Measurements from ENCODE around the gene GYS1. TPM values are rescaled to one million over a fixed set of nuclear protein-coding genes. Genes with fewer than 3 reads are reported as not detected.
"Not testable (repeated sequence)": the region's sequence is repeated elsewhere in the genome, so short reads cannot be mapped to it uniquely, and the experiment has no call there.

The GYS1 gene
- total and polyA plus RNA-seq, 10 of the 15 experiments (the other 5 are each of a cell fraction or from before 2014, with no cell fraction given), result 3.7 to 62.0 (median 37.3) TPM

DNA sequence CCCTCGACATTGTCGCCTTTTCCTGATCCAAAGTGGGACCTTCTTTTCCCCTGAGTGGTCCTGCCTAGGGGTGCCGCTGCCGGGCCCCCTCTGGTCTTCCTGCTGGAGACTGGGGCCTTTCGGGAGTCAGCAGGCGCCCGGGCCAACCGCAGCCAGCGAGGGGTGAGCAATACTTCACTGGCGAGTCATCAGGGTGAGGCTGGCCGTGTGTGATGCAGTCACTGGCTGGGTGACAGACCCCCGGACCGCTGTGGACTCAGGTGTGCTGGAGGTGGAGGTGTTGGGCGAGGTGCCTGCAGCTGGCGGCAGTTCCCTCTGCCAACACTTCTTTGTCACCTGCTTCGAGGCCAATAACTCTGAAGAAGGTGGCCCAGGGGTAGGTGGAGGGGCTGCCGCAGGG is 49.1 kb upstream of the GYS1 start (continued):
- TF ChIP-seq GABPA (IDR thresholded peaks at IDR 0.05; ENCODE audit: low read depth), result no peak

DNA sequence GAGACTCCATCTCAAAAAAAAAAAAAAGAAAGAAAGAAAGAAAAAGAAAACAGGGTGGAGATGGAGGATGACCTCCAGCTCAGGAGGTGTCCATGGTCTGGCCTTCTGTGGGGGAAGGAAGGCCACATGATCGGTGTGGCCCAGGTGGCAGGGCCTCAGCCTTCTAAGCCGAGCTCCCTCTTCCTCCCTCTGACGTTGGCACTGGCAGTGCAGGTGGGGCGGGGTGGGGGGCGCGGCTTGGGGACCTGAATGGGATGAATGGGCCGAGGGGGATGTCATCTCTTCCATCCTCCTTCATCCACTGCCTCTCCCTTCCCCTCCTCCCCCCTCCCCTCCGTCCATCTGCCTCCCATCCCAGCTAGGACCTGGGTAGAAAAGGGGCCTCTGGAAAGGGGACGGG is 46.6 kb upstream of the GYS1 start:
- H3K36me3 ChIP-seq (ENCODE audit: control insufficient read depth in 2 of 2, insufficient read depth in 2 of 2, low read length in 1 of 2); FAIRE-seq; BruUV-seq (replicated peaks); H3K79me2 ChIP-seq (ENCODE audit: control insufficient read depth, insufficient read depth, low read length); intact Hi-C loops (cut with micrococcal nuclease; ENCODE audit: unreplicated experiment); H3K27ac ChIP-seq (ENCODE audit: control insufficient read depth, insufficient read depth); H3K4me2 ChIP-seq (ENCODE audit: control insufficient read depth, insufficient read depth); RAD21 ChIA-PET (ENCODE audit: unreplicated experiment); H4K20me1 ChIP-seq (ENCODE audit: control insufficient read depth, insufficient read depth); H3K9ac ChIP-seq (ENCODE audit: control insufficient read depth, insufficient read depth, low read length); ATAC-seq; CTCF ChIA-PET; DNase-seq (ENCODE audit: low read depth, low spot score); H2AFZ ChIP-seq (ENCODE audit: control insufficient read depth, low read depth, low read length); H3K4me1 ChIP-seq (ENCODE audit: control insufficient read depth, insufficient read depth, low read length); H3K27me3 ChIP-seq (replicated peaks in 1 of 2; ENCODE audit: control insufficient read depth in 2 of 2, insufficient read depth in 2 of 2, low read length in 1 of 2); POLR2A ChIA-PET; H3K4me3 ChIP-seq; SMC1A ChIA-PET (ENCODE audit: uncharacterized antibody, unreplicated experiment); H3K9me3 ChIP-seq (replicated peaks; ENCODE audit: control insufficient read depth, insufficient read depth, low read length); in situ Hi-C loops (cut with MboI): not testable (repeated sequence)
- WGBS (ENCODE audit: insufficient coverage, insufficient replicate concordance, low lambda C conversion rate, missing lambda C conversion rate), result 13% methylated on average over 7 of the region's 9 CpGs

DNA sequence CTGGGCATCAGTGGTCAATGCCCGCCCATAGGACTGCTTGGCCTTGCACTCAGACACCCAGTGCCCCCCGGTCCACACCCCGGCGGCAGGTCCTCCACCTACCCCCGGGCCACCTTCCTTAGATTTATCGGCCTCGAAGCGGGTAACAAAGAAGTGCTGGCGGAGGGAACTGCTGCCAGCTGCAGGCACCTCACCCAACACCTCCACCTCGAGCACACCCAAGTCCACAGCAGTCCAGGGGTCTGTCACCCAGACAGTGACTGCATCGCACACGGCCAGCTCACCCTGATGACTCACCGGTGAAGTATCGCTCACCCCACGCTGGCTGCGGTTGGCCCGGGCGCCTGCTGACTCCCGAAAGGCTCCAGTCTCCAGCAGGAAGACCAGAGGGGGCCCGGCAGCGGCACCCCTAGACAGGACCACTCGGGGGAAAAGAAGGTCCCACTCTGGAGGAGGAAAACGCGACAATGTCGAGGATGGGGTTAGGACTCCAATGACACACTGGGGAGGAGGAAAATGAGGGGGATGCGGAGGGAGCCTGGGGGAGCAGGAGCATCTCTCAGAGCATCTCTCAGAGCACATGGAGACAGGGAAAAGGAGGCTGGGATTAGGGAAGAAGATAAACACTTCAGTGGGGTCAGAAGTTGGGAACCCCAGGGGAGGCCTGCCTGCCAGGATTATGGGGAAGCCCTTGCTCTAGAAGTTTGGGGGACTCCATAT is 45.6 kb upstream of the GYS1 start:
- H3K9me3 ChIP-seq (replicated peaks; ENCODE audit: control insufficient read depth, insufficient read depth, low read length); CTCF ChIA-PET; H3K4me1 ChIP-seq (ENCODE audit: control insufficient read depth, insufficient read depth, low read length); SMC1A ChIA-PET (ENCODE audit: uncharacterized antibody, unreplicated experiment); H3K79me2 ChIP-seq (ENCODE audit: control insufficient read depth, insufficient read depth, low read length); H3K36me3 ChIP-seq (ENCODE audit: control insufficient read depth in 2 of 2, insufficient read depth in 2 of 2, low read length in 1 of 2); BruUV-seq (replicated peaks); H3K4me3 ChIP-seq; DNase-seq (ENCODE audit: low read depth, low spot score); RAD21 ChIA-PET (ENCODE audit: unreplicated experiment); ATAC-seq; intact Hi-C loops (cut with micrococcal nuclease; ENCODE audit: unreplicated experiment); H3K27me3 ChIP-seq (replicated peaks in 1 of 2; ENCODE audit: control insufficient read depth in 2 of 2, insufficient read depth in 2 of 2, low read length in 1 of 2); H3K27ac ChIP-seq (ENCODE audit: control insufficient read depth, insufficient read depth); H3K9ac ChIP-seq (ENCODE audit: control insufficient read depth, insufficient read depth, low read length); H4K20me1 ChIP-seq (ENCODE audit: control insufficient read depth, insufficient read depth); H2AFZ ChIP-seq (ENCODE audit: control insufficient read depth, low read depth, low read length); POLR2A ChIA-PET; FAIRE-seq; in situ Hi-C loops (cut with MboI); H3K4me2 ChIP-seq (ENCODE audit: control insufficient read depth, insufficient read depth): not testable (repeated sequence)
- 34% methylated on average over 26 of the region's 26 CpGs for WGBS (ENCODE audit: insufficient coverage, insufficient replicate concordance, low lambda C conversion rate, missing lambda C conversion rate)

DNA sequence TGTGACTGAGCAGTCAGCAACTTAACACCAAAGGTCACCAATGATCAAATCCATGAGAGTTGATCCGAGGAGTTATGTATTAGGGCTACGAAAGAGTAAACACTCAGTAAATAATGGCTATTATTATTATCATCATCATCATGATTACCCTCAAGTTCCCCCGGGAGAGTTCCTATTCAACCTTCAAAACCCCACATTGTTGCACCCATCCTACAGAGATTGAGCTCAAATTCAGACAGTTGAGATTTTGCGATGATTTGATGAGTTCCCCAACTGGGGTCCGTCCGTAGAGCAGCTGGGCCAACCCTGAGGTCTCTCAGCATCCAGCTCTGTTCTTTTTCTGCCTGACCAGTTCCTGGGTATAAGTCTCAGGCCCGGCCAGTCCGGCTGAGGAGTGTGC is 45.0 kb upstream of the GYS1 start:
- BruUV-seq (replicated peaks); H2AFZ ChIP-seq (ENCODE audit: control insufficient read depth, low read depth, low read length); FAIRE-seq; H3K79me2 ChIP-seq (ENCODE audit: control insufficient read depth, insufficient read depth, low read length); H4K20me1 ChIP-seq (ENCODE audit: control insufficient read depth, insufficient read depth); SMC1A ChIA-PET (ENCODE audit: uncharacterized antibody, unreplicated experiment); intact Hi-C loops (cut with micrococcal nuclease; ENCODE audit: unreplicated experiment); POLR2A ChIA-PET; H3K9ac ChIP-seq (ENCODE audit: control insufficient read depth, insufficient read depth, low read length); H3K4me2 ChIP-seq (ENCODE audit: control insufficient read depth, insufficient read depth); RAD21 ChIA-PET (ENCODE audit: unreplicated experiment); ATAC-seq; CTCF ChIA-PET; H3K4me3 ChIP-seq; H3K9me3 ChIP-seq (replicated peaks; ENCODE audit: control insufficient read depth, insufficient read depth, low read length); H3K36me3 ChIP-seq (ENCODE audit: control insufficient read depth in 2 of 2, insufficient read depth in 2 of 2, low read length in 1 of 2); in situ Hi-C loops (cut with MboI); H3K27ac ChIP-seq (ENCODE audit: control insufficient read depth, insufficient read depth); DNase-seq (ENCODE audit: low read depth, low spot score); H3K4me1 ChIP-seq (ENCODE audit: control insufficient read depth, insufficient read depth, low read length); H3K27me3 ChIP-seq (replicated peaks in 1 of 2; ENCODE audit: control insufficient read depth in 2 of 2, insufficient read depth in 2 of 2, low read length in 1 of 2): not testable (repeated sequence)
- 46% methylated on average over 6 of the region's 8 CpGs for WGBS (ENCODE audit: insufficient coverage, insufficient replicate concordance, low lambda C conversion rate, missing lambda C conversion rate)

All from GM12878 (cell line).